ENCODE measurements around the gene FHIT.

- TF ChIP-seq POLR2AphosphoS5 (IDR thresholded peaks at IDR 0.05; ENCODE audit: low read depth, low read length) (no peak), TAF1 (IDR thresholded peaks at IDR 0.05; ENCODE audit: borderline replicate concordance, low read depth, low read length) (no peak)
Observed at GRCh38 chr3:60313231-60313798, 937.9 kb downstream of the FHIT start.

All from GM12892 (cell line).